Adrenal gland (tissue), 12 donors: Measurements from ENCODE around the gene CYSTM1. TPM values are rescaled to one million over a fixed set of nuclear protein-coding genes. Genes with fewer than 3 reads are reported as not detected.

Source experiments
- DNase-seq, 7 donors: peaks; one replicate each; pipeline ENCODE4 v3.0.0-alpha.2; 2019 to 2020
- H3K27ac ChIP-seq, 5 donors: fragments of 200-600 bp; sonication (generic) in 4 of 5; 1 replicate in 3 of 5; 2 replicates in 2 of 5; pipeline versions ENCODE4 v1.5.1 to v1.8.0; 2016 to 2020; ENCODE audit warnings: mild to moderate bottlenecking in 1 of 5
- H3K27me3 ChIP-seq: fragments of 200-600 bp; 2 replicates; pipeline ENCODE4 v1.8.0; 2021
- H3K36me3 ChIP-seq, 2 donors: fragments of 200-600 bp; replicated peaks in 1 of 2; 1 replicate in 1 of 2; 2 replicates in 1 of 2; pipeline versions ENCODE4 v1.5.1 to v1.8.0; 2018 to 2022
- H3K4me1 ChIP-seq, 2 donors: fragments of 200-600 bp; replicated peaks in 1 of 2; 1 replicate in 1 of 2; 2 replicates in 1 of 2; pipeline versions ENCODE4 v1.5.1 to v1.8.0; 2018 to 2021
- H3K4me3 ChIP-seq, 4 donors: fragments of 200-600 bp; sonication (generic) in 3 of 4; one replicate each; pipeline ENCODE4 v1.5.1; 2016 to 2018
- H3K9me3 ChIP-seq, 3 donors: fragments of 200-600 bp; sonication (generic) in 1 of 3; replicated peaks in 1 of 3; 1 replicate in 2 of 3; 2 replicates in 1 of 3; pipeline versions ENCODE4 v1.5.1 to v1.8.0; 2016 to 2021
- POLR2A ChIP-seq, 2 donors: fragments of 450-650 bp; IDR thresholded peaks; one replicate each; pipeline ENCODE4 v1.6.1; 2017; ENCODE audit warnings: antibody characterized with exemption in 2 of 2, mild to moderate bottlenecking in 2 of 2, moderate library complexity in 1 of 2
- WGBS, 4 donors: extraction: QIAGEN DNeasy Blood & Tissue Kit in 2 of 4; methylation state at CpG; one replicate each; pipeline versions ENCODE4 v1.1.5 to v1.1.7; 2013 to 2017; 5-methylcytosine and 5-hydroxymethylcytosine counted together
- intact Hi-C, 2 donors: fragments of 100-400 bp; cut with DNase I; formaldehyde crosslinking; loops; one replicate each; pipeline versions ENCODE4 v1.14.1 to v1.15.0; 2022 to 2023
- polyA plus RNA-seq, 3 donors: library from polyadenylated mRNA; stranded (reverse); fragments of 200-250 nt in 2 of 3; fragments of 350-450 nt in 1 of 3; fragmentation: Illumina TruSeq in 1 of 3; extraction: RNeasy Lipid Tissue Mini Kit (QIAGEN cat#74804) in 1 of 3; gene quantifications; one replicate each; pipeline ENCODE4 v1.2.3, GENCODE V29; 2013 to 2014
- total RNA-seq, 9 donors: library from RNA; depleted of rRNA in 4 of 9; stranded (reverse); fragments of >200 nt in 4 of 9; fragments of 120-200 nt in 1 of 9; fragmentation: NEBNext Ultra II Directional in 1 of 9; extraction: Animal tissue kit (Norgen Biotek cat#: 25700) in 1 of 9; gene quantifications; one replicate each; pipeline versions ENCODE4 v1.1.0 to v1.2.4, GENCODE V29; 2013 to 2023
- TF ChIP-seq, protein P1 (sequence below), 6 experiments: fragments of 450-650 bp in 4 of 6; fragments of 200-600 bp in 2 of 6; sonication (generic) in 1 of 6; IDR thresholded peaks; 1 replicate in 5 of 6; 2 replicates in 1 of 6; pipeline versions ENCODE4 v1.5.1 to v1.8.0; 2016 to 2021; ENCODE audit warnings: antibody characterized with exemption in 6 of 6, mild to moderate bottlenecking in 2 of 6, moderate library complexity in 1 of 6
- donor health status: healthy with polysubstance abuse.
- donor health status: Bipolar disorder and iron deficiency.
- donor health status: DM: yes; HTN: yes; CAD: no.
- donor health status: DM: no; HTN: no; CAD: no.
- donor health status: DM: no; HTN: no; CAD: no.
- donor health status: DM: yes; HTN: yes; CAD: no.

Gene CYSTM1
- total and polyA plus RNA-seq, 12 donors: 42.6 to 605 (median 180) TPM

DNA sequence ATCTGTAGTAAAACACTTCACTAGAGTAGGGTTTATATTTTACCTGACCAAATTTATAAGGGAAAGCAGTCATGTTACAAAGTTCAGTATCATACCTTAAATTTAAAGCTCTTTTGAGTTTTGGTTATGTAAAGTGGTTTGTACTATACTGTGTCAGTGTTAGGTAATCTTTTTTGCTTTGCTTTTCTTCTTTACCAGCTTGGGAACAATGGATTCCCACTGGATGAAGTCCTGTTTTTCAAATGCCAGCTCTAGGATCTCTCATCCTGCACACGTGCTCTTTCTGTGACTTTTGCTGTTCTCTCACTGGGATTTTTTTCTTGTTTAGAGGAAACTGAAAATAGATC lies 15.9 kb downstream of the CYSTM1 start:
- no peak for DNase-seq
- Histone ChIP-seq H3K4me1 (peaks cover 24 to 26% of the 10 kb centered on the region in 2 donors), H3K4me3 (no peak overlapping the region), H3K27me3 (no peaks in the 10 kb centered on the region), H3K36me3 (no peaks in the 10 kb centered on the region), H3K9me3 (no peaks in the 10 kb centered on the region), H3K27ac (peak overlapping the region; percentile 29 to 79 (median 59))
- WGBS, 4 donors: 0 to 20% (median 8%) methylated on average over 1 of the region's 1 CpG
- intact Hi-C loops: no loop called here
- TF ChIP-seq, protein P1, sequence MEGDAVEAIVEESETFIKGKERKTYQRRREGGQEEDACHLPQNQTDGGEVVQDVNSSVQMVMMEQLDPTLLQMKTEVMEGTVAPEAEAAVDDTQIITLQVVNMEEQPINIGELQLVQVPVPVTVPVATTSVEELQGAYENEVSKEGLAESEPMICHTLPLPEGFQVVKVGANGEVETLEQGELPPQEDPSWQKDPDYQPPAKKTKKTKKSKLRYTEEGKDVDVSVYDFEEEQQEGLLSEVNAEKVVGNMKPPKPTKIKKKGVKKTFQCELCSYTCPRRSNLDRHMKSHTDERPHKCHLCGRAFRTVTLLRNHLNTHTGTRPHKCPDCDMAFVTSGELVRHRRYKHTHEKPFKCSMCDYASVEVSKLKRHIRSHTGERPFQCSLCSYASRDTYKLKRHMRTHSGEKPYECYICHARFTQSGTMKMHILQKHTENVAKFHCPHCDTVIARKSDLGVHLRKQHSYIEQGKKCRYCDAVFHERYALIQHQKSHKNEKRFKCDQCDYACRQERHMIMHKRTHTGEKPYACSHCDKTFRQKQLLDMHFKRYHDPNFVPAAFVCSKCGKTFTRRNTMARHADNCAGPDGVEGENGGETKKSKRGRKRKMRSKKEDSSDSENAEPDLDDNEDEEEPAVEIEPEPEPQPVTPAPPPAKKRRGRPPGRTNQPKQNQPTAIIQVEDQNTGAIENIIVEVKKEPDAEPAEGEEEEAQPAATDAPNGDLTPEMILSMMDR (IDR thresholded peaks at IDR 0.05): no peak
- TF ChIP-seq POLR2A (IDR thresholded peaks at IDR 0.05): no peak

DNA sequence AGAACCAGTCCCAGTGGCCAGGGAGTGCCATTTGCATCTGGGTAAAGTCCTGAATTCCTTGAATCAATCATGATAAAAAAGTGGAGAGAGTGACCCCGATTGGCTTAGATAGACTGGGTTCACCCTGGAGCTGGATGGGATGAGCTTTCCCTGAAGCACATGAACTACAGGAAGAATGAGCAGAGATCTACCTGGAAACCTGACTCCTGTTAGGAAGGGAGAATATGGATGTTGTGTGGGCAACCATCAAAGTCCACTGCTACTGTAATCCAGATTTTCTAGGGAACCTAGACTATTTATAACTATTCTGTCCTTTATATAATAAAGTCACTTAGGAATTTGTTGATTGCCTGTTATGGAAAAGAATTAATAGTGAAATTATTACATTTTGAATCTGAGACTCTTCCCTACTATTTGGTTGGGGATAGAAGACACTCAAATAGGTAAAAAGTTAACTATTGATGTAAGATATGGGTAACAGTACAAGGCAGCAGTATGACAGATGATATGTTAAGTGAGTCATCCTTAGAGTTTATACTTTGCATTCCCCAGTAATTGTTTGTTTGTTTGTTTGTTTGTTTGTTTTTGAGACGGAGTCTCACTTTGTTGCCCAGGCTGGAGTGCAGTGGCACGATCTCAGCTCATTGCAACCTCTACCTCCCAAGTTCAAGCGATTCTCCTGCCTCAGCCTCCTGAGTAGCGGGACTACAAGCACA lies 17.9 kb downstream of the CYSTM1 start:
- no peaks in the 10 kb centered on the region for H3K9me3 ChIP-seq
- TF ChIP-seq, protein P1 (IDR thresholded peaks at IDR 0.05): no peak
- no peak for TF ChIP-seq POLR2A (IDR thresholded peaks at IDR 0.05)
- no peaks in the 10 kb centered on the region for H3K27me3 ChIP-seq
- intact Hi-C loops: no loop called here
- WGBS, 4 donors: 88 to 97% (median 91%) methylated on average over 4 to 5 of the region's 5 CpGs
- no peaks in the 10 kb centered on the region for H3K36me3 ChIP-seq
- H3K4me1 ChIP-seq: peaks cover 34 to 40% of the 10 kb centered on the region in 2 donors
- no peak for DNase-seq
- H3K4me3 ChIP-seq: no peak overlapping the region
- peak overlapping the region in 1 of 5 donors; percentile 11 for H3K27ac ChIP-seq

DNA sequence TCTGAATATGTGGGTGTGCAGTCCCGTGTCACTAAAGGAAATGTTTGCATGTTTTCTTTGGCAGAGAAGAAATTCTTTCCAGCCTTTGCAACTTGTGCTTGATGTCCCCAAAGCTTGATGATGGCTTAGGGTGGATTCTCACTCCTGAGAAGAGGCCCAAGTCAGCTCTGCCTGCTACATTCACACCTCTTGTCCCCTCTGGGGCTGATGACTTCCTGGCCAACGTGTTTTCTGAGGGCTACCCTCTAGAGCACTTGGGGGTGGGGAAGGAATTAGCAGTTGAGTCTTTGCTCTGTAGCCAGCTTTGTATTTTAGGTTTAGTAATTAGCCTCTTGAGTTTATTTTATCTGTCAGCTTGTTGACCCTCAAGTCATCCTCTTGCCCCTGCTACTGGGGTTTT lies 19.7 kb downstream of the CYSTM1 start:
- no peak for DNase-seq
- peaks cover 31 to 40% of the 10 kb centered on the region in 2 donors for H3K4me1 ChIP-seq
- WGBS, 4 donors: 44 to 76% (median 70%) methylated on average over 2 of the region's 2 CpGs
- H3K36me3 ChIP-seq: no peaks in the 10 kb centered on the region
- intact Hi-C loops: no loop called here
- H3K27ac ChIP-seq: no peak overlapping the region
- no peaks in the 10 kb centered on the region for H3K9me3 ChIP-seq
- no peak overlapping the region for H3K4me3 ChIP-seq
- no peak for TF ChIP-seq POLR2A (IDR thresholded peaks at IDR 0.05)
- no peaks in the 10 kb centered on the region for H3K27me3 ChIP-seq

DNA sequence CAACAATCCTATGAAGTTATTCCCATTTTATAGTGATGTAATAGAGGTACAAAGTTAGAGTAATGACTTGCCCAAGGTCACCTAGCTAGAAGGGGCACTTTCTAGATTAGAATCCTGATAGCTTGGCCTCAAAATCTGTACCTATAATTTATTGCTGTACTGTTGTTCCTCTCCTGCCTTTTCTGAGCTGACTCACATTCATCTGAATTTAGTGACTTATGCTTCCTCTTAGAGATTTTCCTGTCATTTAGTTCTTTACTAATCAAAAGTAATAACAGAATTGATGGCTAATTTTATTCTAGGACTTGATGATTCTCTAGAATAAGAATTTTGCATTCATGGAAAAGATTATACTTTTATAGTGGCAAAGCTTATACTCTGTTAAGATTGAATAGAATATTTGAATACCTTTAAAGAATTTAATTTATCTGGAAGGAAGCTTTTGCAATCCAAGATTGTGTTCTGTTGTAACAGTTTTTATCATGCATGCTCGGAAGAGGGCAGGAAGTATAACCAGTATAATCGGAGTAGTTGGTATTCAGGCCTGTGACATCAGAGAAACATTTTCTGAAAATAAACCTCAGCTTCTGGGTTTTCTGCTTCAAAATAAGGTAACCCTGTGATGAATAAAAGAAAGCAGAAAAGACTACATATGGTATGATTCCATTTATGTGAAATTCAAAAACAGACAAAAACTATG lies 21.3 kb downstream of the CYSTM1 start:
- WGBS, 4 donors: 8 to 33% (median 17%) methylated on average over 2 of the region's 2 CpGs
- intact Hi-C loops: no loop called here
- TF ChIP-seq, protein P1 (IDR thresholded peaks at IDR 0.05): no peak
- TF ChIP-seq POLR2A (IDR thresholded peaks at IDR 0.05): no peak
- no peak overlapping the region for H3K4me3 ChIP-seq
- H3K4me1 ChIP-seq: peaks cover 15 to 24% of the 10 kb centered on the region in 2 donors
- no peaks in the 10 kb centered on the region for H3K36me3 ChIP-seq
- H3K27me3 ChIP-seq: no peaks in the 10 kb centered on the region
- peak overlapping the region in 4 of 5 donors; percentile 54 to 65 (median 56) for H3K27ac ChIP-seq
- DNase-seq: no peak
- H3K9me3 ChIP-seq: no peaks in the 10 kb centered on the region
